D721Med (cell line): ENCODE measurements around the gene DYNC1I1.

Experiments
- DNase-seq: peaks from one replicate; pipeline ENCODE4 v3.0.0; 2011; ENCODE audit warnings: low spot score; ENCODE audit not compliant: insufficient read length
- FAIRE-seq: peaks from 2 replicates; lab custom pipeline; 2011; peaks lifted over from hg19 to GRCh38; lab: Jason Lieb, UNC
- TF ChIP-seq, protein P1 (sequence below): IDR thresholded peaks from 2 replicates; pipeline ENCODE4 v1.5.1; 2012; ENCODE audit warnings: mild to moderate bottlenecking, control low read depth; ENCODE audit not compliant: insufficient read depth; ENCODE audit errors: missing control alignments

DYNC1I1 gene

GRCh38 chr7:96041171-96041570 lies 268.8 kb downstream of the DYNC1I1 start:
- TF ChIP-seq, protein P1, sequence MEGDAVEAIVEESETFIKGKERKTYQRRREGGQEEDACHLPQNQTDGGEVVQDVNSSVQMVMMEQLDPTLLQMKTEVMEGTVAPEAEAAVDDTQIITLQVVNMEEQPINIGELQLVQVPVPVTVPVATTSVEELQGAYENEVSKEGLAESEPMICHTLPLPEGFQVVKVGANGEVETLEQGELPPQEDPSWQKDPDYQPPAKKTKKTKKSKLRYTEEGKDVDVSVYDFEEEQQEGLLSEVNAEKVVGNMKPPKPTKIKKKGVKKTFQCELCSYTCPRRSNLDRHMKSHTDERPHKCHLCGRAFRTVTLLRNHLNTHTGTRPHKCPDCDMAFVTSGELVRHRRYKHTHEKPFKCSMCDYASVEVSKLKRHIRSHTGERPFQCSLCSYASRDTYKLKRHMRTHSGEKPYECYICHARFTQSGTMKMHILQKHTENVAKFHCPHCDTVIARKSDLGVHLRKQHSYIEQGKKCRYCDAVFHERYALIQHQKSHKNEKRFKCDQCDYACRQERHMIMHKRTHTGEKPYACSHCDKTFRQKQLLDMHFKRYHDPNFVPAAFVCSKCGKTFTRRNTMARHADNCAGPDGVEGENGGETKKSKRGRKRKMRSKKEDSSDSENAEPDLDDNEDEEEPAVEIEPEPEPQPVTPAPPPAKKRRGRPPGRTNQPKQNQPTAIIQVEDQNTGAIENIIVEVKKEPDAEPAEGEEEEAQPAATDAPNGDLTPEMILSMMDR, result no peak
- DNase-seq, result no peak
- no peak for FAIRE-seq

GRCh38 chr7:96045181-96045580 lies 272.8 kb downstream of the DYNC1I1 start:
- FAIRE-seq (no peak), DNase-seq (no peak)
- TF ChIP-seq, protein P1, result no peak

DNA sequence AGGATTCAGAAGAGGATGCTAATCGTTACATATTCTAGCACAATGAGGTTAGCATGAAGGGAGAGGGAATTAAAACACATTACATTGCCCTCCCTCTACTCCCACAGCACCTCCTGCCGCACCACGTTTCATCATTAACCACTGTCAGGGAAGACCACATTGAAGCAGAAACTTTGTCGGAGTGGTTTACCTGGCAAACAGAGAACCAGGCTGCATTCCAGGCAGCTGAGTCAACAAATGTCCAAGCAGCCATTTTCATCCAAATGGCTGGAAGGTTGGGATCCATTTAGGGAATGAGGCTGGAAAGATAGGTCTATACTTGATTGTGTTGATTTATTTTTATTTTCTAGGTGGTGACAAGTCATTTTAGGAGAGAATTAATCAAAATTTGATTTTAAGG lies 273.6 kb downstream of the DYNC1I1 start:
- TF ChIP-seq, protein P1, result no peak
- DNase-seq (no peak), FAIRE-seq (no peak)

DNA sequence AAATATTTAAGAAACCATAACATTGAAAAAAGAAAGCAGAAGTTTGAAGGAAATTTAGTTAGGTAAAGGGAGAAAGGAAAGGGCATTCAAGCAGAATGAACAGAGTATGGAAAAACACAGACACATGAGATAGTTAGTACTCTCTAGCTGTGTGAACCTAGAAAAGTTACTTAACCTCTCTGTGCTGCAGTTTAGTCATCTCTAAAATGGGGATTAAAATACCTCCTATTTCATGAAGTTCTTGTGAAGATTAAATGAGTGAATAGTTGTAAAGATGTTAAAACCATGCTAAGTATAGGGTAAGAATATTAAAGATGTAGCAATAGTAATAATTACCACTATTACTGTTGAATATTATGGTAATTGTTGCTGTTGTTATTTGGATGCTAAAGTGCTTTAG lies 279.9 kb downstream of the DYNC1I1 start:
- TF ChIP-seq, protein P1, result no peak
- FAIRE-seq (no peak), DNase-seq (no peak)

DNA sequence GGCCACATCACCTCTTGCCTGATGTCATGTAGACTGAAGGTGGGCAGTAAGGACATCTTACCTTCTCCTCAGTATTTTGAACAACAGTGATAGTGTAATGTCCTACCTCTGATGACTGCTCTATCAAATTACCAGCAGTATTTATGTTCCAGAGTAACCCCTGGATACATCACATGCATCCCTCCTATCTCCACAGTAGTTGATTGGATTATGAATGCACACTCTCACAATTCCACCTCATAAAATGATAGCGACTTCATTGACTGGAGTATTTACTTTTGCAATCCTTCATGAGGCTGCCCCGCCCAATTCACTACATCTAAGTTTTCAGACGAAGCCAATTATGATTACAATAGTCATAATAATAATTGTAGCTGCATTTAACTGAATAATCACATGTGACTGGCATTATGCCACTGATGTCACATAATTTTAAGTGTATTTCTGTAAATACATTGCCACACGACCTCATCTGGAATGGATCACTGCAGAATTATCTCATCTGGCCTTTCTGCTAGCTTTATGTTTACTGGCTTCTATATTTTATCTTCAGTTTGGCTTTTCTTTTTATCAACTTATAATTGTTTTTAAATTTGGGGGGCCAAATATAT lies 280.6 kb downstream of the DYNC1I1 start:
- FAIRE-seq (no peak), DNase-seq (no peak)
- TF ChIP-seq, protein P1, result no peak

- FAIRE-seq (no peak), DNase-seq (no peak)
- TF ChIP-seq, protein P1, result no peak
Measured at GRCh38 chr7:96055717-96056116, 283.4 kb downstream of the DYNC1I1 start.

DNA sequence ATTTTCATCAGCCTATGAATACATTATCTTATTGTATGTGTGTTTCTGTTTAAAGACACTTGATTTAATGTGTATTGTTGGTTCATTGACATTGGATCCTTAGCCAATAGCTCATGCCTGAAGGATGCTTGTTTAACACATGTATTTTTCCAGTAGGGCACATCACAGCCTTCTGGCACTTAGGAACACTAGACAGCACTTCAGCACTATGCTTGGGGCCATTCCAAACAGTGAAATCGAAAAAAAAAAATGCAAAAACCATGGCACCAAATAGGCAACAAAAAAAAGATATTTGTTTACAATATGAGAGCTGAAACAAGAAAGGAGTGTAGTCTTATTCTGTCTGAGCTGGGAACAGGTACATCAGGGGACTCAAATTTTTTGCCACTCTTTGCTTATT lies 286.7 kb downstream of the DYNC1I1 start:
- TF ChIP-seq, protein P1, result no peak
- DNase-seq (no peak), FAIRE-seq (no peak)
